ENCODE data around the gene USP38.
"Not testable (repeated sequence)": the region's sequence is repeated elsewhere in the genome, so short reads cannot be mapped to it uniquely, and the experiment has no call there.

USP38 gene

GRCh38 chr4:143184503-143185252 is at the start of gene USP38:
Gene USP38 (plus strand): TSS chr4:143184917. CDS start chr4:143185451, 534 bp downstream.
- DNase-seq (ENCODE audit: low read depth in 2 of 2): peak; percentile 64 to 65

- DNase-seq (ENCODE audit: low read depth in 2 of 2): no peak
These were observed 49.4 kb upstream of the USP38 start for GRCh38 chr4:143135358-143135757.

GRCh38 chr4:143140696-143141095 is 44.0 kb upstream of the USP38 start:
- DNase-seq (ENCODE audit: low read depth in 2 of 2): no peak

- no peak for DNase-seq (ENCODE audit: low read depth in 2 of 2)
These were observed 36.2 kb upstream of the USP38 start for GRCh38 chr4:143148521-143148920.

GRCh38 chr4:143156853-143157252 is 27.9 kb upstream of the USP38 start:
- DNase-seq (ENCODE audit: low read depth in 2 of 2): no peak

GRCh38 chr4:143163614-143164013 is 21.1 kb upstream of the USP38 start:
- DNase-seq (ENCODE audit: low read depth in 2 of 2): no peak

GRCh38 chr4:143166722-143167121 is 18.0 kb upstream of the USP38 start:
- not testable (repeated sequence) for DNase-seq (ENCODE audit: low read depth in 2 of 2)

- no peak for DNase-seq (ENCODE audit: low read depth in 2 of 2)
These were observed 5.8 kb upstream of the USP38 start for GRCh38 chr4:143178923-143179322.

- DNase-seq (ENCODE audit: low read depth in 2 of 2): no peak
These were observed 1.1 kb upstream of the USP38 start for GRCh38 chr4:143183513-143184216.

GRCh38 chr4:143184217-143184502 is 557 bp upstream of the USP38 start:
- no peak for DNase-seq (ENCODE audit: low read depth in 2 of 2)

- no peak for DNase-seq (ENCODE audit: low read depth in 2 of 2)
These were observed 763 bp downstream of the USP38 start for GRCh38 chr4:143185253-143186107.

DNA sequence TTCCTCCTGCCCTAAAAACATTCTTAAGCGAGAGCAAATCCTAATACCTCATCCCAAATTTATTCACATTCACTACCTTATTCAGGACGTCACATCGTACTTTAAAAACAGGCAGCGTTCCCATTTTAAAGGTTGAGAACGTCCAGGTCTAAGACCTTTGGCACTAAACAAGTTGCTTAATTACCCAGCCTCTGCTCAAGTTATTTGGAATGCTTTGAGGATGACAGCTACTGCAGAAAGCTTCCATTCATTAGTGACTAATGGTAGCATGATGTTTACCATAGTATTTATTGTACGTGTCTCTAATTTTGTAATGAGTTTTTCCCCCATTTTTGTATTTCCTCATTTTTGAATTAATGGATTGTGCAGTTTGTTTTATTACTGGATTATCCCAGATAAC is 1.5 kb downstream of the USP38 start:
- no peak for DNase-seq (ENCODE audit: low read depth in 2 of 2)

DNA sequence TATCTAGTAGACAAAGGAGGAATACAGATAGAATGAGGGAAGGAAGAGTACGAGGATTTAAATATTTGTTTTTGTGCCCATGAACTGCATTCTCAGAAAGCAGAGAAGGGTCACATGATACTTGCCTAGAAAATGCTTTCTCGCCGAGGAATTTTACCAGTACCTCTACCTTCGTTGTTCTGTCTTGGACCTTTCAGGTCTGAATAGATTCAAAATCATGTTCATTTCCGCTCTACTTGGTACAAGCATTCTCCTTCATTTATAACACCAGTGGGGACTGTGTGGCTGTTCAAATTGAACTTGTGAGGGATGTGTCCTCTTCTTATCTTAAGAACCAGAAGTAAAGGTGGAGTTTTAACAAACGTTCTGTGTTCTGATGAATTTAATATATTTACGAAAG is 1.9 kb downstream of the USP38 start:
- DNase-seq (ENCODE audit: low read depth in 2 of 2): no peak

GRCh38 chr4:143188136-143189088 is 3.7 kb downstream of the USP38 start:
- no peak for DNase-seq (ENCODE audit: low read depth in 2 of 2)

- DNase-seq (ENCODE audit: low read depth in 2 of 2): no peak
These were observed 4.8 kb downstream of the USP38 start for GRCh38 chr4:143189528-143189927.

DNA sequence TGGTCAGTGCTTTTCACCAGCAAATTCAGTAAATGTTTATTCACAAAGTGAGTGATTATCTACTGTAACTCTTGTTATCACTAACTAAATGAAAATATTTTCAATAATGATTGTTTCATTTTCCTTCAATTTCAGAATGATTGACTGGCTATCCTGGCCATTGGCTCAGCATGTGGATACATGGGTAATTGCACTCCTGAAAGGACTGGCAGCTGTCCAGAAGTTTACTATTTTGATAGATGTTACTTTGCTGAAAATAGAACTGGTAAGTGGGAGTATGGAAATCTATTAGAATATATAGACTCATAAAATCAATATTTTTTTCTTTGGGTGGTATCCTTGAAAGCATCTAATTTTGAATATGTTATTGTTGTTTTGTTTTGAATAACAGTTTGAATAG is 10.9 kb downstream of the USP38 start:
- no peak for DNase-seq (ENCODE audit: low read depth in 2 of 2)

DNA sequence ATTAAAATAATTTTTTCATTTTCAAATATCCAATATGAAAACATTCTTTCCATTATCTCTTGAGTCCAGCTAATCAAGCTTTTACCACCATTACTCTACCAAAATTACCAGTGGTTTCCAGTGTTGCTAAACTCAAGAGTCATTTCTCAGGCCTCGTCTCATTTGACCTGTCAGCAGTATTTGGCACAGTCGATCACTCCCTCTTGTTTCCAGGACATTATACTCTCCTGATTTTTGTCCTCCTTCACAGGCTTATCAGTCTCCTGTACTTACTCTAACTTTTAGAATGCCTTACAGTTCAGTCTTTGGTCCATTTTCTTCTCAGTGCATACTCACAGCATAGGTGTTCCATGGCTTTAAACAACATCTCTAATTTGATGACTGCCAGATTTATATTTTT is 11.6 kb downstream of the USP38 start:
- no peak for DNase-seq (ENCODE audit: low read depth in 2 of 2)

DNA sequence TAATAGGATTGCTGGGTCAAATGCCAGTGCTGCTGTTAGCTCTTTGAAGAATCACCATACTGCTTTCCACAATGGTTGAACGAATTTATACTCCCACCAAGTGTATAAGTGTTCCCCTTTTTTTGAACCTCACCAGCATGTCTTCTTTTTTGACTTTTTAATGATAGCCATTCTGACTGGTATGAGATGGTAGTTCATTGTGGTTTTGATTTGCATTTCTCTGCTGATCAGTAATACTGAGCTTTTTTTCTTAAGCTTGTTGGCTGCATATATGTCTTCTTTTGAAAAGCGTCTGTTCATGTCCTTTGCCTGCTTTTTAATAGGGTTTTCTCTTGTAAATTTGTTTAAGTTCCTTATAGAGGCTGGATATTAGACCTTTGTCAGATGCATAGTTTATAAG is 14.8 kb downstream of the USP38 start:
- DNase-seq (ENCODE audit: low read depth in 2 of 2): no peak

GRCh38 chr4:143202824-143203223 is 18.1 kb downstream of the USP38 start:
- DNase-seq (ENCODE audit: low read depth in 2 of 2): no peak

DNA sequence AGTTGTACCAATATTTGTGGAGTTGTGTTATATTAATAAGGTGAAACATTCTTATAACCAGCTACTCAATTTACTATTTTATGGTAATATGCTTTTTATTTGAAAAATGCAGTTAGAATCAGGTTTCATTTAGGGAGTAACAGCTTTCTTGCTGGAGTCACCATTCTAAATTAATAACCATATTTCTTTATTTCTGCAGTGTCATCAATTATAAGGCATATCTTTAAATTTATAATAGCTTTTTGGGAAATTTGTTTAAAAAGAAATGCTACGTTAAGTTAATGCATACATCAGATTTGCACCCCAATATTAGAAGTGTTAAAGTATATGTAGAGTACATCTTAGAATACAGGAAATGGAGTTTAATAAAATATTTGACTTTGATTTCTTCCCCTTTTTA is 18.9 kb downstream of the USP38 start:
- no peak for DNase-seq (ENCODE audit: low read depth in 2 of 2)

DNA sequence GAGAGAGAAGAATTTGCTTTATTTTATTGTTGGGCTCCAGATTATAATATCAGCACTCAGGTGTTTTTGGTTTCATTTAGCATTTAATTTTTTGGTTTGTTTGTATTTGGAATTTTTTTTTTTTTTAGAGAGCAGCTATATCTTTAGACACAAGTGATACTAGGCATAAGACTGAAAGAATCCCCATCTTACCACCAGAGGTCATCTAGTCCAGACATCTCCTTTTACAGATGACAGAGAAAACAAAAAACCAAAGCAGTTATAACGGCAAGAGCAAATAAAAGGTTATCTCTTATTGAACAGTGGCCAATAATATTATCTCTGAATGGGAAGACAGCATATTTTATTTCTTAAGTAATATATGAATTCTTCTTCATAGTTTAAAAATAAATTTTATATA is 22.8 kb downstream of the USP38 start:
- DNase-seq (ENCODE audit: low read depth in 2 of 2): no peak

DNA sequence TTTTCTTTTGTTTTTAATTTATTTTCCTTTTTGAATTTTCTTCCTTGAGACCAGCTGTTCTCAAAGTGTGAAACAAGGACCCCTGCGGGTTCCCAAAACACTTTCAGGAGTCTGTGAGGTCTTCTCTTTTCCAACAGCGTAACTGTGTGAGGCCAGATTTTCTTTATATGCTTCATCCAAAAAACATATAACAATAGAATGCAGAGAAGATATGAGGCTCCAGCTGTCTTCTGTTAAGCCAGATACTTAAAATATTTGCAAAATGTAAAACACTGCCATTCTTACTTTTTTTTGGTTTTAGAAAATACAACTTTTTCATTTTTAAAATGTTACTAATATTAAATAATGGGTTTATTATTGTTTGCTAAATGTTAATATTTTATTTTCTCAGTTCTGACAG is 27.8 kb downstream of the USP38 start:
- DNase-seq (ENCODE audit: low read depth in 2 of 2): no peak

All from fibroblast of skin of left biceps (primary cell).